ENCODE data around the gene OPCML.

OPCML gene

GRCh38 chr11:132773751-132774150 is 758.5 kb downstream of the OPCML start:
- DNase-seq (ENCODE audit: low read depth in 1 of 2, low spot score in 1 of 2): no peak

DNA sequence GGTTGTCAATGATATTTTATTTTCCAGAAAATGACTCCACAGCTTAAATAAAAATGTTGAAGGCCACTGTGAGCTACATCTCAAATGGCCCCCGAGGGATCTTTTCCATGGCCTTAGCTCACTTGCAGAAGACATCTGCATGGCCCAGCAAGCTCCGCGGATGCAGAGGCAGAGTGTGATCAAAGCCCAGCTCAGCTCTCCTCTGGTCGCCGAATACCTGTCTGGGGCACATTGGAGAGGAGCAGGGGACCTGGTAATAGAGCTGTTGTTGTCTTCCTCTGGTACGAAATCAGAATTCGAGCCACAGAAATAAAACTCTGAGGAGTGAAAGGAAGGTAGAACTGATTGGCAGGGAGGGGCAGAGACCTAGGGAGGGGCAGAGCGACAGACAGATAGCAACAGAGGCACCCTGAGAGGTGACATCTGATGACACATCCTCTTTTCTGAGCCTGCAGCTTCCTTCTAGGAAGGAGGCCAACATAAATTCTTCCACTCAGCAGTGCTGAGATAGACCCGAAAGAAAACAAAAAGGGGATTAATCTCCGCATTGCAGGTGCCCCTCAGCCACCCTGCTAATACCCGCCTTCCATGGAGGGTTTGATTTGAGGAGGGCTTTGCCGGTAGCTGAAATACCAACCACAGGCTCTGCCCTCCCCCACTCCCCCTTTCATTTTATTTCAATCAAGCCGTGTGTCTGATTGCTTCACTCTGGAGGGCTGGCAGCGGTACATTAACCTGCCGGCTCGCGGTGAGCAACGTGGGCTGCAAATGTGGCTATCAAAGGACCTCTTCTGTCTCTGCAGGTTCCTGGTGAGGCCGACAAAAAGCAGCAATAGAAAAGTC is 759.4 kb downstream of the OPCML start:
- DNase-seq (ENCODE audit: low read depth in 1 of 2, low spot score in 1 of 2): no peak

DNA sequence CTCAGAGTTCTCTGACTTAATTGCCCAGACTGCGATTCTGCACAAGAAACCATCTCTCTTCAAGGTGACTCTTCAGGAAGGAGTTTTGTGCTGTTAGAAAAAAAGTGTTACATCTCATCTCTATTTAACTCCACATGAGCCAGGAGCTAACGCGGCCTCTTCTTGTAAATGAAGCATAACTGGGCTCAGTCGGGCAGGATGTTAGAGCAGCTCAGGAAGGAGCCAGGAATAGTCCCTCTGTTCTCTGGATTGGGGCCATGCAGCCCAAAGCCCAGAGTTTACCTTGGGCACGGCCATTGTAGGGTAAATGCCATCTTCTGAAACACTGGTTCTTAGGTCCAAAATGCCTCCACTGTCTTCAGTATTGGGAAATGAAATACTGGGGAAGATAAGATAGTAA is 760.6 kb downstream of the OPCML start:
- no peak for DNase-seq (ENCODE audit: low read depth in 1 of 2, low spot score in 1 of 2)

DNA sequence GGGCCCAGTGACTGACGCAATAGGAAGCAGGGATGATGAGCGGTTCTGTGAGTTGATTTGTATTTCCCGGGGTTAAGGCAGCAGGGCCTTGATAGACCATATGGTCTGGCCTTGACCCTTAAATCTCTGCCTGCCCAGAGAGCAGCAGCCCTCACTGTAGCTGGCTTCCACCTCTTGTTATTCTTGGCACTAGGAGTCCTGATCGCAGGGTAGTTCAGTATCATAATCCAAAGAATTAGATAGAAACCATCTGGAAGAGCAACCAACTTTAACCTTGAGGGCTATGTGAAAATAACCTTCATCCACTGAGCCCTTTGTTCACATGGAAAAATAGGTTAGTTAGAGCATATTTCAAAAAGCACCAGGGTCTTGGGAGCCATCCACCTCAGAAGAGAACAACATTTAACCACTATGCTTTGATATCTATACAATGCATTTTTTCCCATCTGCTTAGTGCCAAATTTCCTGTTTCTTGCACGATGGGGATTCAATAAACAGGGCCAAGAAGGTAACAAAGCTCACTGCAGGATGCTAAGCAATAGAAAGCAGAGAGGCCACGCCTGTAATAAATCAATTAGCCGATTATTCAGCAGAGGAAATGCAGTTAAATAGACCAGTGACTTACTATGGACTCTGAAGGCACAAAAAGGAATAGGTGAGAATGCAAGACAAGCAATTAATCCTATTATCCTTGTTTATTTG is 761.3 kb downstream of the OPCML start:
- no peak for DNase-seq (ENCODE audit: low read depth in 1 of 2, low spot score in 1 of 2)

DNA sequence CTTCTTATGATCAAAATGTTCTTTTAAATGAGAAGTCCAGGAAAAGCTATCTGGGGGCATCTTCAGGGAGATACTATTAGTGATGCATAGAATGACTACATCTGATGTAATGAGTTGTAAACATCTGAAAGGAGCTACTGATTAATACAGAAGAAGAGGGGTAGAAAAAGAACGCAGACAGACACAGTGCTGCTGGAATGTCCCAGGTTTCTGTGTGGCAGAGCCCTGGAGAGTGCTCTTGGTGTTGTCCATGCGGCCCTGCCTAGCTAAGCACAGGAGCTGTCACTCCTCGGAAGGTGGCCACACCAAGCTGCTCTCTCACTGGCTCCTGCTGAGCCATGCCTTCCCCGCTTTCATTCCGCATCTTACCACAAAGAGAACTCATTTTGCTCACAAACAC is 768.8 kb downstream of the OPCML start:
- DNase-seq (ENCODE audit: low read depth in 1 of 2, low spot score in 1 of 2): no peak

DNA sequence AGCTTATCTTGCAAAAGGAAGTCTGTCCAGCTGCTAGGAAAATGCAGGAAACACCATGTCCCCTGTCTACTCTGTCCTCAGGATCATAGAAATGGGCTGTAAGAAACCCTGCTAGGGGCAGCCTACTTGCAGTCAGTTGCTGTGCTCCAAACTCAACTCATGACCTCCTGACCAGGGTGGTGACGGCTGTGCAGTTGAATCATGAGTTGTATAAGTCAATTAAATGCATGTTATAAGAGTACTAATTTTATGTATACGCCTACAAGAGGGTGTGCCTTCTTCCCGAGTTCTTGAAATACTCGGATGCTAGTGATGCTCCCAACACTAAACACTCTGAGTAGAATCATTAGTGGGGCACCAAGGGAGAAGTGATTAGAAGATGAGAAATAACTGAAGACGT is 776.4 kb downstream of the OPCML start:
- DNase-seq (ENCODE audit: low read depth in 1 of 2, low spot score in 1 of 2): no peak

GRCh38 chr11:132751516-132752250 is 780.6 kb downstream of the OPCML start:
- no peak for DNase-seq (ENCODE audit: low read depth in 1 of 2, low spot score in 1 of 2)

- DNase-seq (ENCODE audit: low read depth in 1 of 2, low spot score in 1 of 2): no peak
Measured at GRCh38 chr11:132746305-132746704, 786.0 kb downstream of the OPCML start.

- no peak for DNase-seq (ENCODE audit: low read depth in 1 of 2, low spot score in 1 of 2)
Measured at GRCh38 chr11:132745306-132745705, 787.0 kb downstream of the OPCML start.

DNA sequence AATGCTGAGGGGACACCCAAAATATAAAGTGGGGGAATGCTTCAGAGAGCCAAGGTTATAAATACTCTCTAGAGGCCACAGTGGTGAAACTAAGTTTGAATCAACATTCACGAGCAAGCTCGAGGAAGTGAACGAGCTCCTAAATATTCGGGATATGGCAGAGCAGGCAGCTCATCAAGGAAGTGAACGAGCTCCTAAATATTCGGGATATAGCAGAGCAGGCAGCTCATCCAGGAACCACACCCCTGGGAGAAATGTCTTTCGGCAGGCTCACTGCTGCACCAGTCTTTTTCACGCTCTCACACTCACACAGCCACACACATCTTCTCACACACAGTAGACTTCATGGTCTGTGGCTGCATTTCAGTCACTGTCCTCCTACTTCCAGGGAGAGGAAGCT is 787.5 kb downstream of the OPCML start:
- no peak for DNase-seq (ENCODE audit: low read depth in 1 of 2, low spot score in 1 of 2)

DNA sequence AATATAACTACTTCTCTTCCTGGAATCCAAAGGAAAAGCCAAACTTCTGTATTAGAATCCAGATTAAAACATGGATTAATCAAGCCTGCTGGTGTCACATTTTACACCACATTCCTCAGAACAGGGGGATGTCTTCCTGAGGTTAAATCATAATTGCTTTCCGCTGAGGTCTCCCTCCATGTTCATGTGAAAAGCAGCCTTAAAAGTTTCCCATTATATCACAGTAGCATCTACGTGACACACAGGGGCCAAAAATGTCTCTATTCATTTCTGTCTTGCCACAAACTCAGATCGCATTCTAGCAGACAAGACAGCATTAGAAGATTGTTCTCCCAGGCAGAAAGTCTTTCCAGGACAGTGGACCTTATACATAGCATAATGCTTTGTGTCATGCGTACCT is 788.7 kb downstream of the OPCML start:
- no peak for DNase-seq (ENCODE audit: low read depth in 1 of 2, low spot score in 1 of 2)

DNA sequence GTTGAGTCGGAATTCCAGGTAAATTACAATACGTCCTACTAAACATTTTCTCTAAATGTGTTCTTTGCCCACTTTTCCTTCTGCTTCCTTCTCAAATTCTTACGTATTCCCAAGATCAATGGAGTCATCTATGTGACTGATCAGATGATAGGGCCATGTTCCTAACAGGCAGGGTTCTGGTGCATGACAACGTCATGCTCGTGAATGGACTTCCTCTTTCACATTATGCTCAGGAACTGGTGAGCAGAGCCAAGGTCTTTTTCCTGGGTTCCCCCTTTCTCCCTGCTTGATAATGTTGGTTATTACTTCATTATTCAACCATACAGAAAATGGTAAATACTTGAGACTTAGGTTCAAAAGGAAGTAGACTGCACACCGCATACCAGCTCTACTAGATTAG is 789.4 kb downstream of the OPCML start:
- DNase-seq (ENCODE audit: low read depth in 1 of 2, low spot score in 1 of 2): no peak

- DNase-seq (ENCODE audit: low read depth in 1 of 2, low spot score in 1 of 2): no peak
Measured at GRCh38 chr11:132734217-132734616, 798.1 kb downstream of the OPCML start.

- DNase-seq (ENCODE audit: low read depth in 1 of 2, low spot score in 1 of 2): no peak
Measured at GRCh38 chr11:132728026-132728425, 804.3 kb downstream of the OPCML start.

GRCh38 chr11:132721526-132721925 is 810.8 kb downstream of the OPCML start:
- no peak for DNase-seq (ENCODE audit: low read depth in 1 of 2, low spot score in 1 of 2)

GRCh38 chr11:132719684-132720083 is 812.6 kb downstream of the OPCML start:
- DNase-seq (ENCODE audit: low read depth in 1 of 2, low spot score in 1 of 2): no peak

- DNase-seq (ENCODE audit: low read depth in 1 of 2, low spot score in 1 of 2): peak; percentile 1 to 9
Measured at GRCh38 chr11:132718711-132719671, 813.3 kb downstream of the OPCML start.

DNA sequence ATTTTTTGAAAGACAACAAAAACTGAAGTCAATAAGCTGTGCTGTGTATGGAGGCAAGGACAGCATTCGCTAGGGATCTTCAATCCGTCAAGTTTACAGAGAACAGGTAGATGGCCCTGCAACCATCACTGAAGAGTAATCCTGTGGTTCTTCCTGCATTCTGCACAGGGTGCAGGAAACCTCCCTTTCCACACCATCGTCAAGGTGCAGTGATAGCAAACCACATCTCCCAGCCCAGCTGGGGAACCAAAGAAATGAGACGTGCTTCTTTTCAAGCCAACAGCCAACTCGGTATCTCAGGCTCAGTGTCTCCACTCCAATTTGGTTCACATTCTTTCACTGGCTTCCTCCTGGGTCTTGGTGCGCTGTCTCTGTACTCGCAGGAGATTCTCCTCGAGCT is 814.5 kb downstream of the OPCML start:
- no peak for DNase-seq (ENCODE audit: low read depth in 1 of 2, low spot score in 1 of 2)

DNA sequence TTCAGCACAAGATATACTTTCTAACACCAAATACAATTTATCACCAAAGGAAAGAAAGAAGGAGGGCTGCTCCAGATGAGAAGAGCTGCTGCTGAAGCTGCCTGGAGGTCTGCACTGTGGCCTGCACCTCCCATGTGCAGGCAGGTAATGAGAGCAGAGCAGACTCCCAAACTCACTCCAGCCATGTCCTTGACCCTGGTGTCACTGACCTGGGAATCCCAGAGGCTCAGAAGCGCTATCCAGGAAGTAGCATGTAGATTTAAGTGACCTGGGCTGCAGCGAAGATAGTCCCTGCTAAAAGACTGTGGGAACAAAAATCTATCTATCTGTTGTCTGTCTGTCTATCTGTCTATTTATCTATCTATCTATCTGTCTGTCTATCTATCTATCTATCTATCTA is 816.3 kb downstream of the OPCML start:
- DNase-seq (ENCODE audit: low read depth in 1 of 2, low spot score in 1 of 2): no peak

- DNase-seq (ENCODE audit: low read depth in 1 of 2, low spot score in 1 of 2): no peak
Measured at GRCh38 chr11:132714859-132715440, 817.4 kb downstream of the OPCML start.
